Activated CD4-positive, alpha-beta T cell treated with anti-CD3 and anti-CD28 coated beads, Interleukin-2, amount 50 U/mL, for 16 hours (primary cell): ENCODE data around the gene MAPK11.

Source experiments
- DNase-seq: peaks from one replicate; pipeline ENCODE4 v3.0.0-alpha.2; 2020

MAPK11 gene

GRCh38 chr22:50220603-50221409 lies 49.4 kb downstream of the MAPK11 start:
- DNase-seq, result no peak

- no peak for DNase-seq
Measured at GRCh38 chr22:50219800-50220602, 50.2 kb downstream of the MAPK11 start.

- DNase-seq, result no peak
Measured at GRCh38 chr22:50218996-50219727, 51.0 kb downstream of the MAPK11 start.

- no peak for DNase-seq
Measured at GRCh38 chr22:50218153-50218995, 51.8 kb downstream of the MAPK11 start.

DNA sequence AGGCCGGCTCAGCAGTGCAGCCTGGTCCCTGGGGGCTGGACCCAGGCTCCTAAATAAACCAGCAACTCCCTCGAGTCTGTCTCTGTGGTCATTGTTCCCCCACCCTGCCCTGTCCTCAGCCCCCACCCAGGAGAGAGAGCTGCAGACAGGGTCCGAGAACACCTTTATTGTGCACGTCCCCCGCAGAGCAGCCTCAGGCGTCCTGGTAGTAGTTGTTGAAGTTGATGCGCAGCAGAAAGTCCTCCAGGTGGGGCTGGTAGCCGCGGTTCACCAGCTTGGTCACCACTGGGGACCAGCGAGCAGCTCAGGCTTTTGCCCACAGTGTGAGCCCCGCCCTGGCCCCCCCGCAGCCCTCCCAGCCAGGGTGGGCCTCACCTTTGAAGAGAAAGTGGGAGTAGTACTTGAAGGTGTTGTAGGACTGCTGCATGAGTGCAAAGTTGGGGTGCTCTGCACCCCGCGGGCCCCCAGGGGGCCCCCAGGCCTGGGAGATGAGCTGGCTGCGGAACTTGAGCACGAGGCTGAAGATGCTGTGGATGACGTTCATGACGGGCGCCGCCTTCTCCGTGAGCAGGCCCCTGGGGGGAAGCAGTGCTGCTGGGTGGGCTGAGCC lies 52.5 kb downstream of the MAPK11 start:
- no peak for DNase-seq

GRCh38 chr22:50216684-50217520 lies 53.3 kb downstream of the MAPK11 start:
- no peak for DNase-seq

- DNase-seq, result no peak
Measured at GRCh38 chr22:50216055-50216683, 54.0 kb downstream of the MAPK11 start.

DNA sequence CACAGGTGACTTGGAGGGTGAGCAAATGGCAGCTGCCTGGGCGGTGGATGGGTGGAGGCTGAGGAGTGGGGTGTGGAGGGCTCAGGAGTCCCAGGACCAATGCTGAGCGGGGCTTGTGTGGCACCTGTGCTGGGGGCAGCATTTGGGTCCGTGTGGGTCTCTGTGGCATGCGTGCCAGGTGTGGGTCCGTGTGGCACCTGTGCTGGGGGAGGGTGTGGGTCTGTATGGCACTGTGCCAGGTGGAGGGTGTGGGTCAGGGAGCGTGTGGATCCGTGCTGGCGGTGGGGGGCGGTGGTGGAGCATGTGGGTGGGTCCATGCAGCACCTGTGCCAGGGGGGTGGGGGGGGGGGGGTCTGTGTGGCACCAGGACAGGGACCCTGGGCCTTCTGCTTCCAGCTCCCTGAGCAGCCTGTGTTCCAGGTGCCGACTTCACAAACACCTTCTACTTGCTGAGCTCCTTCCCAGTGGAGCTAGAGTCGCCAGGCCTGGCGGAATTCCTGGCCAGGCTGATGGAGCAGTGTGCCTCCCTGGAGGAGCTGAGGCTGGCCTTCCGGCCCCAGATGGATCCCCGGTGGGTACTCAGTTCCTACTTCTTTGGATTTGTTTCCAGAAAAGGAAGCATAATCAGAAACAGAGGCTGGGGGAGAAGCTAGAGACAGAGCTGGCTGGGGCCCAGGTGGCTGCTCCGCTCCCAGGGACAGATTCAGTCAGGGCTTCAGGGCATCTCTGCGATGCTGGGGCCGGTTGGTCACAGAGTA lies 54.7 kb downstream of the MAPK11 start:
- DNase-seq, result no peak
